Stimulated activated CD4-positive, alpha-beta T cell treated with anti-CD3 and anti-CD28 coated beads, Interleukin-12 subunit alpha, Interleukin-12 subunit beta, amount 100 ng/mL, for 48 hours (primary cell): ENCODE results near the gene FRA10AC1.

Experiments
- DNase-seq, 3 donors: peaks; one replicate each; pipeline ENCODE4 v3.0.0-alpha.2; 2020; ENCODE audit warnings: low read depth in 2 of 3, low spot score in 1 of 3

The FRA10AC1 gene

DNA sequence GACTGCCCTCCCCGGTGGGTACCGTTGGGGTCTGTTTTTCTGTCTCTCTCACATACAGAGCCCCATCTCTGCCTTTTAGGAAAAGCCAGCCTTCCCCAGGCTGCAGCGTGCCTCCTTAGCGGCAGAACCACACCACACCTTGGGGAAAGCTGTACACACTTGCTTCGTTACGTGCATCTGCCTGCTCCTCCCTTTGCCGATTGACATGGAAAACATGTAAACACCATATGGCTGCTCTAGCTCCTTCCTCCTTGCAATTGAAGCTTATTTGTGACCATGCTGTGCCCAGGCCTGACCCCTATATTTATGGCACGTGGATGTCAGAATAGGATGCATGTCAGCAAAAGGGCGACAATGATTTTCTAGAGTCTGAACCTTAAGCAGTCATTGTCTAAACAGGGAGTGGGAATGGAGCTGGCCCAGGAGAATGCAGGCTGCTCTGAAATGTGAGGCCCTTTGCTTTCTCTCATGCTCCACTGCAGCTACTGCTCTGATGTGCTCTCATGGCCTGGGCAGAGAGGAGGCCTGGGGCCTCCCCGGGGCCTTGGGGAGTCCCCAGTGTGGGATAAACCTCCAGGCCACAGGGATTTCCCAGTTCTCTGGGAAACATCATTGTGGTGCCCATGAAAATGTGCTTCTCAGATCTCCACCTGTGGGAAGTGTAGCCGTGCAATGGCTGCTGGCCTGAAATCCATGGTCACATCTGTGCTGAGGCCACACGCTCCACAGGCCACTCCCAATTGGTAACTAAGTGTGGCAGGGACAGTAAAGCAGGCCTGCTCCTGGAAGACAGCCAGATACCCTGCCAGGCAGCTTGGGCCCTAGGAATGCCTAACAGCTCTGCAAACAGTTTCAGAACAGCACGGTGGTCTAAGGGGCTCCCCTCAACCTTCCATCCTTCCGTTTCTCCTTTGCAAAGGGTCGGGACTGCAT lies 71.5 kb downstream of the FRA10AC1 start:
- DNase-seq, result no peak

DNA sequence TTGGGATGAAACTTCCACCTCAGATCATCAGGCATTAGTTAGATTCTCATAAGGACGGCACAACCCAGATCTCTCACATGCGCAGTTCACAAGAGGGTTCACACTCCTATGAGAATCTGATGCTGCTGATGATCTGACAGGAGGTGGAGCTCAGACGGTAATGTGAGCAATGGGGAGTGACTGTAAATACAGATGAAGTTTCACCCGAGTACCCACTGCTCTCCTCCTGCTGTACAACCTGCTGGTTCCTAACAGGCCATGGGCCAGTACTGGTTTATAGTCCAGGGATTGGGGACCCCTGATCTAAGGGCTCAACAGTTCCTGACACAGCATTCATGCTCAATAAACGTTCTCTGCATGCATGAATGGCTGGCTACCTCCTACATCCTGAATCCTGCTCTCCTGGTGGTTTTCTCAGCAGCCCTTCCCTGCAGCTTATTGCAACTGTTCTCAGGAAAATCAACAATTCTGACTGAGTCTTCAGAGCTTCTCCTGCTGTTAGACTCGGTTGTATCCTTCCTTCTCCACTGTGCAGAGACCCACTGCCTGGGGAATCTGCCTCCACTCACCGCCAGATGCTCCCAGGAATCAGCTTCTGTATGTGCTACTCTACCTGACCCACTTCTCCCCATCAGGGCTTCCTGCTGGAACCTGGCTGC lies 72.6 kb downstream of the FRA10AC1 start:
- no peak for DNase-seq

DNA sequence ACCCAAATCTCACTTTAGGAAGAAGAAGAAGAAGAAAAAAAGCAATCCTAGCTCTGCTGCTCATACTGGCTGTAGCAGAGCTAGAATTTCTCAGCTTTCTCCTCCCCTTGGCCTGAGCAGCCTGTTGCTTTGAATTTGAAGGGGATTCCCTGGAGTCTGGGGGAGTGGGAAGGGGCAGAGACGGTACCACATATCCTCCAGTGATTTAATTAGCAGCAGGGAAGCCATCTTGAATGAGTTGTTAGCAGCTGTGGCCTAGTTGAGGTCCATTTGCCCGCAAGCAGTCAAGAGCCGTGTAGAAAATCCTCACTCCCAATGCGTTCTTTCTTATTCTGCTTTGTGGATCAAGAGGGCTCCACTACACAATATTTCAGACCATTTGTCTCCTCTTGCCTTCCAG lies 73.5 kb downstream of the FRA10AC1 start:
- DNase-seq, result no peak

DNA sequence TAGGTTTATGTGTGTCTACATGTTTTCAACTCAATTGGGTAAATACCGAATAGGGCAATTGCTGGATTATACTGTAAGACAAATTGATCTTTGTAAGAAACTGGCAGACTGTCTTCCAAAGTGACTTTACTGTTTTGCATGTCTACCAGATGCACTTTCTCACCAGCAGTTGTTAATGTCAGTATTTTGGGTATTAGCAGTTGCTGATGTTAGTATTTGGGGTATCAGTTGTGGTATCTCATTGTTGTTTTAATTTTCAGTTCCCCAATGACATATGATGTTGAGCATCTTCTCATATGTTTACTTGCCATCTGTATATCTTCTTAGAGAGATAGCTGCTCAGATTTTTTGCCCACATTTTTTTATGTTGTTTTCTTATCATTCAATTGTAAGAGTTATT lies 79.5 kb downstream of the FRA10AC1 start:
- DNase-seq, result no peak

DNA sequence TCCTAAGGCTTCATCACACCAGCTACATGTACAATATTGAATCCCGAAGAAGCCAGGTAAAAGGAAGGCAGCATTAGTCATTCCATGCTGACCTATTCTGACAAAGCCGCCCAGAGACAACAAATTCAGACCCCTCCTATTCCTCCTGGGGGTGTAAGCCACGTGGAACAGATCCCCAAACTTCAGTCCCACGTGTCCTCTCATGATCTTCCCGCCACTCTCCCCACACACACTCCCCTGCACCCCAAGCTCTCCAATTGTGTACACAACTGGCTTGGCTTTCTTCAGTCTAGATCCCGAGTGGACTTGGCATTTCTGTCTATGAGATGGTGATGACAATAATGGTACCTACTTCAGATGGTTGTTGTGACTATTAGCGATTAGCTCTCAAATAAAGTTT lies 81.5 kb downstream of the FRA10AC1 start:
- DNase-seq, result no peak
